ENCODE data around the gene DOCK4.

DNA sequence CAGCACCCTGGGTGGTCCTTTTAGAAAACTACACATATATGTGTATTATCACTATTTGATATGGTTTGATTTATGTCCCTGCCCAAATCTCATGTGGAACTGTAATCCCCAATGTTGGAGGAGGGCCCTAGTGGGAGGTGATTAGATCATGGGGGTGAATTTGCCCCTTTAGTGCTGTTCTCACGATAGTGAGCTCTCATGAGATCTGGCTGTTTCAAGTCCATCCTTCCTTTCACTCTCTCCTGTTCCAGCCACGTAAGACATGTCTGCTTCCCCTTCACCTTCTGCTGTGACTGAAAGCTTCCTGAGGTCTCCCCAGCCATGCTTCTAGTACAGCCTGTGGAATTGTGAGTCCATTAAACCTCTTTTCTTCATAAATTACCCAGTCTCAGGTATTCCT lies 37.3 kb downstream of the DOCK4 start:
- TF ChIP-seq, protein P1, sequence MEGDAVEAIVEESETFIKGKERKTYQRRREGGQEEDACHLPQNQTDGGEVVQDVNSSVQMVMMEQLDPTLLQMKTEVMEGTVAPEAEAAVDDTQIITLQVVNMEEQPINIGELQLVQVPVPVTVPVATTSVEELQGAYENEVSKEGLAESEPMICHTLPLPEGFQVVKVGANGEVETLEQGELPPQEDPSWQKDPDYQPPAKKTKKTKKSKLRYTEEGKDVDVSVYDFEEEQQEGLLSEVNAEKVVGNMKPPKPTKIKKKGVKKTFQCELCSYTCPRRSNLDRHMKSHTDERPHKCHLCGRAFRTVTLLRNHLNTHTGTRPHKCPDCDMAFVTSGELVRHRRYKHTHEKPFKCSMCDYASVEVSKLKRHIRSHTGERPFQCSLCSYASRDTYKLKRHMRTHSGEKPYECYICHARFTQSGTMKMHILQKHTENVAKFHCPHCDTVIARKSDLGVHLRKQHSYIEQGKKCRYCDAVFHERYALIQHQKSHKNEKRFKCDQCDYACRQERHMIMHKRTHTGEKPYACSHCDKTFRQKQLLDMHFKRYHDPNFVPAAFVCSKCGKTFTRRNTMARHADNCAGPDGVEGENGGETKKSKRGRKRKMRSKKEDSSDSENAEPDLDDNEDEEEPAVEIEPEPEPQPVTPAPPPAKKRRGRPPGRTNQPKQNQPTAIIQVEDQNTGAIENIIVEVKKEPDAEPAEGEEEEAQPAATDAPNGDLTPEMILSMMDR (IDR thresholded peaks at IDR 0.05; ENCODE audit: insufficient read depth, low read length) = no peak
- TF ChIP-seq POLR2AphosphoS5 (IDR thresholded peaks at IDR 0.05; ENCODE audit: low read depth) = no peak
